H1 (cell line): ENCODE measurements around the gene B4GALNT3. TPM values are rescaled to one million over a fixed set of nuclear protein-coding genes. Genes with fewer than 3 reads are reported as not detected.

Source experiments
- CTCF ChIA-PET: fragments of 300-600 bp; sonication (Branson Sonifier 250); formaldehyde crosslinking; loops from one replicate; lab custom pipeline; 2021; ENCODE audit not compliant: partially characterized antibody; lab: Charles Lee
- POLR2A ChIA-PET: fragments of 300-600 bp; sonication (Branson Sonifier 250); formaldehyde crosslinking; loops from one replicate; lab custom pipeline; 2021; ENCODE audit warnings: inconsistent platforms; ENCODE audit not compliant: partially characterized antibody; lab: Charles Lee
- DNase-seq, 2 experiments: peaks; one replicate each; pipeline versions ENCODE4 v3.0.0 to v3.0.0-alpha.2; 2010 to 2022; ENCODE audit warnings: low spot score in 2 of 2, low read depth in 1 of 2, mixed read lengths in 1 of 2
- FAIRE-seq: peaks from 2 replicates; lab custom pipeline; 2011; peaks lifted over from hg19 to GRCh38; lab: Jason Lieb, UNC
- H2AFZ ChIP-seq: 2 replicates; pipeline ENCODE4 v1.8.1; 2012; ENCODE audit warnings: low read length, inconsistent platforms
- H2AK5ac ChIP-seq: 2 replicates; pipeline ENCODE4 v1.6.1; 2013; ENCODE audit warnings: low read depth, low read length
- H2BK120ac ChIP-seq: replicated peaks from 2 replicates; pipeline ENCODE3; 2013; ENCODE audit warnings: low read depth, low read length, inconsistent platforms
- H2BK12ac ChIP-seq: 2 replicates; pipeline ENCODE4 v1.6.1; 2013; ENCODE audit warnings: low read depth, low read length
- H2BK15ac ChIP-seq: 2 replicates; pipeline ENCODE4 v1.6.1; 2013; ENCODE audit warnings: low read length
- H2BK20ac ChIP-seq: 2 replicates; pipeline ENCODE4 v1.6.1; 2013; ENCODE audit warnings: low read length
- H2BK5ac ChIP-seq: 2 replicates; pipeline ENCODE4 v1.6.1; 2013; ENCODE audit warnings: low read depth, low read length
- H3K14ac ChIP-seq: 2 replicates; pipeline ENCODE4 v1.6.1; 2013; ENCODE audit warnings: inconsistent platforms; ENCODE audit not compliant: insufficient read length
- H3K18ac ChIP-seq: 2 replicates; pipeline ENCODE4 v1.6.1; 2013; ENCODE audit warnings: low read length; ENCODE audit errors: extremely low read depth
- H3K23ac ChIP-seq: 2 replicates; pipeline ENCODE4 v1.6.1; 2013; ENCODE audit warnings: inconsistent platforms; ENCODE audit not compliant: insufficient read length
- H3K23me2 ChIP-seq: 2 replicates; pipeline ENCODE4 v1.6.1; 2013; ENCODE audit warnings: low read depth, low read length
- H3K27ac ChIP-seq: 2 replicates; pipeline ENCODE4 v1.6.1; 2011; ENCODE audit warnings: low read depth, low read length, inconsistent platforms
- H3K27me3 ChIP-seq, 4 experiments: replicated peaks in 1 of 4; 1 replicate in 1 of 4; 2 replicates in 3 of 4; pipeline versions ENCODE4 v1.6.1 to v1.8.1; 2011 to 2013; ENCODE audit warnings: low read length in 3 of 4, mild to moderate bottlenecking in 3 of 4, inconsistent platforms in 2 of 4, mixed read lengths in 2 of 4, moderate library complexity in 1 of 4; ENCODE audit not compliant: control insufficient read depth in 3 of 4, insufficient read depth in 3 of 4; ENCODE audit errors: extremely low read depth in 1 of 4
- H3K36me3 ChIP-seq, 4 experiments: 2 replicates each; pipeline versions ENCODE4 v1.6.1 to v1.8.1; 2011 to 2013; ENCODE audit warnings: mild to moderate bottlenecking in 4 of 4, low read length in 3 of 4, moderate library complexity in 2 of 4, control low read depth in 1 of 4, inconsistent platforms in 1 of 4; ENCODE audit not compliant: insufficient read depth in 4 of 4, control insufficient read depth in 2 of 4
- H3K4ac ChIP-seq: replicated peaks from 2 replicates; pipeline ENCODE3; 2013; ENCODE audit warnings: low read length, low read depth, mixed read lengths, inconsistent platforms; ENCODE audit not compliant: insufficient read length
- H3K4me1 ChIP-seq, 4 experiments: replicated peaks in 1 of 4; 1 replicate in 1 of 4; 2 replicates in 3 of 4; pipeline versions ENCODE4 v1.6.1 to v1.8.1; 2011 to 2013; ENCODE audit warnings: low read length in 3 of 4, inconsistent platforms in 2 of 4, mixed read lengths in 1 of 4; ENCODE audit not compliant: insufficient read depth in 4 of 4, control insufficient read depth in 3 of 4
- H3K4me2 ChIP-seq, 2 experiments: 2 replicates each; pipeline versions ENCODE4 v1.6.1 to v1.8.1; 2011 to 2013; ENCODE audit warnings: low read depth in 2 of 2, low read length in 2 of 2, control low read depth in 1 of 2, inconsistent platforms in 1 of 2, mild to moderate bottlenecking in 1 of 2; ENCODE audit not compliant: insufficient read depth in 1 of 2
- H3K4me3 ChIP-seq, 4 experiments: fragments of 200-600, 300-600 bp in 1 of 4; sonication (generic), shearing (Covaris generic), sonication (Bioruptor Twin) in 1 of 4; 2 replicates each; pipeline versions ENCODE4 v1.5.1 to v1.8.1; 2011 to 2016; ENCODE audit warnings: low read length in 4 of 4, low read depth in 3 of 4, control low read depth in 2 of 4, inconsistent platforms in 2 of 4, mild to moderate bottlenecking in 2 of 4, mixed read lengths in 1 of 4, moderate library complexity in 1 of 4; ENCODE audit not compliant: insufficient read depth in 2 of 4; ENCODE audit errors: extremely low read depth in 1 of 4
- H3K56ac ChIP-seq: replicated peaks from 2 replicates; pipeline ENCODE3; 2013; ENCODE audit warnings: low read depth, mild to moderate bottlenecking, mixed read lengths, low read length, inconsistent platforms; ENCODE audit not compliant: insufficient read length
- H3K79me1 ChIP-seq: 2 replicates; pipeline ENCODE4 v1.6.1; 2013; ENCODE audit warnings: low read depth, low read length, control low read depth
- H3K79me2 ChIP-seq, 2 experiments: 2 replicates each; pipeline versions ENCODE4 v1.6.1 to v1.8.1; 2012 to 2013; ENCODE audit warnings: low read length in 2 of 2, mild to moderate bottlenecking in 2 of 2, inconsistent platforms in 1 of 2; ENCODE audit not compliant: insufficient read depth in 2 of 2, control insufficient read depth in 1 of 2
- H3K9ac ChIP-seq, 4 experiments: replicated peaks in 1 of 4; 1 replicate in 1 of 4; 2 replicates in 3 of 4; pipeline versions ENCODE4 v1.6.1 to v1.8.1; 2011 to 2013; ENCODE audit warnings: low read depth in 3 of 4, low read length in 3 of 4, control low read depth in 2 of 4, mild to moderate bottlenecking in 2 of 4, moderate library complexity in 2 of 4, inconsistent platforms in 1 of 4; ENCODE audit errors: extremely low read depth in 1 of 4
- H3K9me3 ChIP-seq, 2 experiments: 2 replicates each; pipeline versions ENCODE4 v1.6.1 to v1.8.1; 2012 to 2013; ENCODE audit warnings: mild to moderate bottlenecking in 2 of 2, moderate library complexity in 2 of 2, control low read depth in 1 of 2, inconsistent platforms in 1 of 2, low read depth in 1 of 2, low read length in 1 of 2, mixed read lengths in 1 of 2; ENCODE audit not compliant: insufficient read depth in 2 of 2
- H4K20me1 ChIP-seq, 2 experiments: replicated peaks in 1 of 2; 2 replicates each; pipeline versions ENCODE3 to v1.8.1; 2011 to 2013; ENCODE audit warnings: inconsistent platforms in 2 of 2, low read length in 2 of 2, mild to moderate bottlenecking in 1 of 2; ENCODE audit not compliant: insufficient read depth in 2 of 2, control insufficient read depth in 1 of 2
- H4K5ac ChIP-seq: 2 replicates; pipeline ENCODE4 v1.6.1; 2013; ENCODE audit warnings: low read length, low read depth, mixed read lengths, inconsistent platforms; ENCODE audit not compliant: insufficient read length
- H4K8ac ChIP-seq: 2 replicates; pipeline ENCODE4 v1.8.0; 2013; ENCODE audit warnings: mild to moderate bottlenecking, moderate library complexity, low read length, inconsistent platforms; ENCODE audit not compliant: insufficient read depth; ENCODE audit errors: extremely low read depth
- H4K91ac ChIP-seq: replicated peaks from 2 replicates; pipeline ENCODE3; 2013; ENCODE audit warnings: low read length, mixed read lengths, inconsistent platforms; ENCODE audit not compliant: insufficient read length
- CEBPB ChIP-seq: IDR thresholded peaks from 2 replicates; pipeline ENCODE4 v1.6.1; 2012; ENCODE audit warnings: low read depth, low read length
- RAD21 ChIP-seq, 2 experiments: IDR thresholded peaks in 1 of 2; conservative IDR thresholded peaks in 1 of 2; 2 replicates each; pipeline ENCODE4 v1.6.1; 2011; ENCODE audit warnings: low read depth in 2 of 2, low read length in 2 of 2, improper control_type of control experiment in 1 of 2, inconsistent platforms in 1 of 2, mild to moderate bottlenecking in 1 of 2, moderate library complexity in 1 of 2
- WGBS, 2 experiments: shearing (Covaris generic) in 1 of 2; methylation state at CpG; one replicate each; pipeline versions ENCODE4 v1.1.6 to v1.1.7; 2013 to 2015; ENCODE audit warnings: low lambda C conversion rate in 2 of 2, mixed read lengths in 2 of 2, inconsistent platforms in 1 of 2, low coverage in 1 of 2, missing lambda C conversion rate in 1 of 2; ENCODE audit not compliant: insufficient replicate concordance in 2 of 2, insufficient coverage in 1 of 2, insufficient read length in 1 of 2; ENCODE audit errors: extremely low coverage in 1 of 2, missing lambda C conversion rate in 1 of 2; 5-methylcytosine and 5-hydroxymethylcytosine counted together
- polyA plus RNA-seq, 7 experiments: library from polyadenylated mRNA; depleted of rRNA in 3 of 7; stranded (reverse) in 5 of 7; unstranded in 2 of 7; fragments of >200 nt in 5 of 7; fragments of 200-250 nt in 2 of 7; gene quantifications; 1 replicate in 5 of 7; 2 replicates in 1 of 7; 4 replicates in 1 of 7; pipeline versions ENCODE4 v1.2.1 to v1.2.3, GENCODE V29; 2011 to 2013; ENCODE audit warnings: missing spikeins in 2 of 7, mixed read lengths in 2 of 7
- total RNA-seq: library from RNA; stranded (reverse); fragmentation: NEBNext Ultra II Directional; extraction: Animal tissue kit (Norgen Biotek cat#: 25700); gene quantifications from 2 replicates; pipeline ENCODE4 v1.2.1, GENCODE V29; 2021
- TF ChIP-seq, protein P1 (sequence below), 3 experiments: IDR thresholded peaks; 1 replicate in 2 of 3; 2 replicates in 1 of 3; pipeline versions ENCODE4 v1.5.1 to v1.6.1; 2011; ENCODE audit warnings: low read length in 3 of 3, mild to moderate bottlenecking in 3 of 3, inconsistent platforms in 2 of 3, low read depth in 1 of 3, moderate library complexity in 1 of 3; ENCODE audit not compliant: insufficient read depth in 1 of 3; ENCODE audit errors: control extremely low read depth in 1 of 3

B4GALNT3 gene
- total and polyA plus RNA-seq, 2 of the 8 experiments (the other 6 are each of a cell fraction or from before 2014, with no cell fraction given): 12.5 to 20.3 TPM

DNA sequence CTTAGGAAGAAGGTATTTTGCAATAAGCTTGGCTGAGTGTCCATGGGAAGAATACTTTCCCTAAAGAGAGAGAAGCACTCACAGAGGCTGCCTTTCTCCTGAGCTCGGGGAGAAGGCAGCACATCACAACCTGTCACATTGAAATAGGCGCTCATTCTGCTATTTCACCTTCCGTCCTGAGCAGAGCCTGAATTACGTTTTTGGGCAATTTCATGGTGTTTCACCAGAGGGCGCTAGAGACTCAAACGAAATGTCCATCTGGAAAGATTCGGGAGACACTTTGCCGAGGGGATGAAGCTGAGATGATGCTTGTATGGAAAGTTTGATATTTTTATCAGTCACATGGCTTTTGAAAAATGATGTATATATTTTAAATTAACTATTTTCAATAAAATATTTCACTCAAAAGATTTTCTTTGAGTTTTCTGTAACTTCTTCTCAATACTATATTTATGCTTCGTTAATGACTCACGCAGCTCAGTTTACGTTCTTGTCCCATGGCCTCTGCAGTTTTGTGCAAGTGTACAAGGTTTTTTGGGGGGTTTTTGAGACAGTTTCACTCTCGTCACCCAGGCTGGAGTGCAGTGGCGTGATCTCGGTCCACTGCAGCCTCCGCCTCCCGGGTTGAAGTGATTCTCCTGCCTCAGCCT, 17.4 kb upstream of the B4GALNT3 start:
- 78% methylated on average over 16 of the region's 16 CpGs; no CpG with 5 or more reads in 1 of the 2 experiments for WGBS, 2 experiments
- FAIRE-seq (peak; percentile 91), DNase-seq (peak in 1 of 2 experiments; percentile 88)
- no peaks in the 10 kb centered on the region for H3K4me1 ChIP-seq
- no peak overlapping the region for H3K4ac ChIP-seq
- H3K9ac ChIP-seq: no peak overlapping the region
- no peak overlapping the region for H3K4me3 ChIP-seq
- no peak overlapping the region for H4K8ac ChIP-seq
- no peaks in the 10 kb centered on the region for H3K79me2 ChIP-seq
- ChIA-PET CTCF (interaction anchor here (0.7 to 6.9 kb wide), 42 partner anchors 10 to 459 kb away, joined by 3 to 89 read pairs (median 4); no protein-coding TSS in a partner anchor), POLR2A (interaction anchor here (0.9 to 1.8 kb wide), 4 partner anchors 13 to 105 kb away, joined by 3 to 8 read pairs (median 4); no protein-coding TSS in a partner anchor)
- no peak overlapping the region for H3K56ac ChIP-seq
- H3K23ac ChIP-seq: no peak overlapping the region
- H3K36me3 ChIP-seq: peaks cover 3 to 47% (median 20%) of the 10 kb centered on the region in 4 experiments
- H4K91ac ChIP-seq: no peak overlapping the region
- H3K27me3 ChIP-seq: no peaks in the 10 kb centered on the region
- H2BK120ac ChIP-seq: no peak overlapping the region
- no peak overlapping the region for H3K18ac ChIP-seq
- no peak for TF ChIP-seq CEBPB
- TF ChIP-seq RAD21 (IDR thresholded peaks at IDR 0.05 in 1 of 2, conservative IDR thresholded peaks at IDR 0.05 in 1 of 2; ENCODE audit: low read depth in 2 of 2, low read length in 2 of 2): peak; percentile 64 to 77
- TF ChIP-seq, protein P1, sequence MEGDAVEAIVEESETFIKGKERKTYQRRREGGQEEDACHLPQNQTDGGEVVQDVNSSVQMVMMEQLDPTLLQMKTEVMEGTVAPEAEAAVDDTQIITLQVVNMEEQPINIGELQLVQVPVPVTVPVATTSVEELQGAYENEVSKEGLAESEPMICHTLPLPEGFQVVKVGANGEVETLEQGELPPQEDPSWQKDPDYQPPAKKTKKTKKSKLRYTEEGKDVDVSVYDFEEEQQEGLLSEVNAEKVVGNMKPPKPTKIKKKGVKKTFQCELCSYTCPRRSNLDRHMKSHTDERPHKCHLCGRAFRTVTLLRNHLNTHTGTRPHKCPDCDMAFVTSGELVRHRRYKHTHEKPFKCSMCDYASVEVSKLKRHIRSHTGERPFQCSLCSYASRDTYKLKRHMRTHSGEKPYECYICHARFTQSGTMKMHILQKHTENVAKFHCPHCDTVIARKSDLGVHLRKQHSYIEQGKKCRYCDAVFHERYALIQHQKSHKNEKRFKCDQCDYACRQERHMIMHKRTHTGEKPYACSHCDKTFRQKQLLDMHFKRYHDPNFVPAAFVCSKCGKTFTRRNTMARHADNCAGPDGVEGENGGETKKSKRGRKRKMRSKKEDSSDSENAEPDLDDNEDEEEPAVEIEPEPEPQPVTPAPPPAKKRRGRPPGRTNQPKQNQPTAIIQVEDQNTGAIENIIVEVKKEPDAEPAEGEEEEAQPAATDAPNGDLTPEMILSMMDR (IDR thresholded peaks at IDR 0.05; ENCODE audit: control extremely low read depth in 1 of 3, insufficient read depth in 1 of 3, low read depth in 1 of 3, low read length in 3 of 3): peak; percentile 41 to 86 (median 76)
- H3K79me1 ChIP-seq: no peaks in the 10 kb centered on the region
- H3K4me2 ChIP-seq: no peak overlapping the region
- H3K23me2 ChIP-seq: no peaks in the 10 kb centered on the region
- no peaks in the 10 kb centered on the region for H3K9me3 ChIP-seq
- no peak overlapping the region for H2BK5ac ChIP-seq
- H2BK12ac ChIP-seq: no peak overlapping the region
- H2AK5ac ChIP-seq: no peak overlapping the region
- H2BK20ac ChIP-seq: no peak overlapping the region
- H4K5ac ChIP-seq: no peak overlapping the region
- H2BK15ac ChIP-seq: no peak overlapping the region
- no peaks in the 10 kb centered on the region for H4K20me1 ChIP-seq
- no peak overlapping the region for H3K14ac ChIP-seq
- no peak overlapping the region for H3K27ac ChIP-seq
- H2AFZ ChIP-seq: no peak overlapping the region
